GM20000 (cell line): ENCODE measurements around the gene CDH2.
"Not testable (repeated sequence)": the region's sequence is repeated elsewhere in the genome, so short reads cannot be mapped to it uniquely, and the experiment has no call there.

Source experiments
- DNase-seq: peaks from one replicate; pipeline ENCODE4 v3.0.0; 2012; ENCODE audit warnings: low spot score
- CTCF ChIP-seq: IDR thresholded peaks from 2 replicates; pipeline ENCODE4 v1.5.1; 2012; ENCODE audit warnings: mild to moderate bottlenecking, control low read depth; ENCODE audit errors: extremely low read depth, missing control alignments

CDH2 gene

DNA sequence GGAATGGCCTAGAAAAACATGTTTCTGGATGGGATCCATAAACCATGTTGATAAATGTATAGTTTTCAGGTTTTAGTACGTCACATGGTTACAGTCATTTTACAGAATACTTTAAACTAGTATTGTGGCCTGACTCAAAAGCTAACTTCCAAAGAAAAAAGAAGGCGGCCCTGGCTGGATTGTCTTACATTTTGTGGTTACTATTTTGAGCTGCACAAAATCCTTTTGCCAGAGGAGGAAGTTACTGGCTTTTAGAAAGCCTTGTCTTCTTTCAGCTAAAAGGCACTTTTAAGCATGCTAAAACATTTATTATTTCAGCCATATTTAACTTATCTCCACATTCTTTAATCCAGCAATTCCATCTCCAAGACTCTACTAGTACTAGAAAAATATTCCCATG, 227.9 kb downstream of the CDH2 start:
- DNase-seq, result no peak
- TF ChIP-seq CTCF, result no peak

DNA sequence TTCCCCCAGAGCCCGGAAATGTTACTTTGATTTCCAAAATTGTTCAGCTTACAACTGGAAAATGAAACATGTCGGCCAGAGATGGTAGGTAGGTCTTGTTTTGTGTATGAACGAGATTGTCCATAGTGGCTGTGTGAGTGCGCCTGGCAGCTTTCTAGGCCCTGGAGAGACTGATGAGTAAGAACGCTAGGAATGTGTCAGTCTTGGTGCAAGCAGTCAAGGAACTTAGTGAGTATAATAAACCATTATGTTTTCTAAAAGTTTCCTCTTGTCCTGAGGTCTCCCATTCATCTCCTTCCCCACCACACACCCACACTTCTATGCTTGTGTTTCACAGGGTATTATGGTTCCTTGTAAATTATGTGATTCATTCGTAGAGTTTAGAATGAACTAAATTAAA, 234.2 kb downstream of the CDH2 start:
- no peak for TF ChIP-seq CTCF
- DNase-seq, result no peak

GRCh38 chr18:27931535-27931934, 245.4 kb downstream of the CDH2 start:
- TF ChIP-seq CTCF, result no peak

GRCh38 chr18:27922780-27923179, 254.2 kb downstream of the CDH2 start:
- DNase-seq, result no peak
- TF ChIP-seq CTCF, result no peak

More at GRCh38 chr18:27931535-27931934, 245.4 kb downstream of the CDH2 start:
- DNase-seq, result no peak

DNA sequence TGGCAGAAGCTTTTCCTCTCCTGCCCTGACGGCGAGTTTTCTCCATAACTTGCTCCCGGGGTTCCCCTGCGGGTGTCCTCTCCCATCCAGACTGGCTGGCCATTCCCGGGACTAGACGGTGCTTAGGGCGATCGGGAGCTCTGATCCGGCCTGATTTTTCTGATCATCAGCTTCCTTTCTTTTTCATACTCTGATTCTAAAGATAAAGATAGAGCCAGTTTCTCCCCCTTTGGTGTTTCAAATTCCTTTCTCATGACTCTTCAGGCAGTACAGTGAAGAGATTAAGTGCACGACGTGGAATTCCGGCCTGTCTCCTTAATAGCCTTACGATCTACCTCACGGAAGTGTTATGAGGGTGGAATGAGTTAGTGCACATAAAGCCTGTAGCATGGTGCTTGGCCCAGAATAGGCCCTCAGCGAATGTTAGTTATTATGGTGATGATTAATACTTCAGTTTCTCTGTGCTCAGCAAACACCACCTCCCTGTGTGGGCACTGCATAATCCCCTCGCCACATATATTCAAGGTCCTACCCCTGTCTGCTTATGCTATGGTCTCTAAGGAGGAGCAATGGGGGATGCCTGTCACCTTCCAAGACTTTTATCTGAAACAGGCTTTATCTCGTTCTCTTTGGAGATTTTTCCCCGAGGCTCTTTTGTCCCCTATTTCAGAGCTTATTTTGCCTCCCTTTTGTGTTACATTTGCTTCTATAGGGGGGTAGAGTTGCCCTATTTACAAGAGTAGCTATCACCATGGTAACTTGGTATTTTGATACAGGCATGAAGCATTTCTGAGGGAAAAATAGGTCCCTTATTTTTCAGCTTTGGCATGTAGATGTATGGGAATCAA, 254.8 kb downstream of the CDH2 start:
- DNase-seq, result no peak
- TF ChIP-seq CTCF, result no peak

- DNase-seq, result no peak
- no peak for TF ChIP-seq CTCF
These were observed 255.5 kb downstream of the CDH2 start for GRCh38 chr18:27921392-27921791.

GRCh38 chr18:27920836-27921235, 256.1 kb downstream of the CDH2 start:
- TF ChIP-seq CTCF, result no peak

GRCh38 chr18:27906189-27906588, 270.7 kb downstream of the CDH2 start:
- not testable (repeated sequence) for DNase-seq

More at GRCh38 chr18:27920836-27921235, 256.1 kb downstream of the CDH2 start:
- DNase-seq, result no peak
